Measurements from ENCODE around the gene LIFR.

DNA sequence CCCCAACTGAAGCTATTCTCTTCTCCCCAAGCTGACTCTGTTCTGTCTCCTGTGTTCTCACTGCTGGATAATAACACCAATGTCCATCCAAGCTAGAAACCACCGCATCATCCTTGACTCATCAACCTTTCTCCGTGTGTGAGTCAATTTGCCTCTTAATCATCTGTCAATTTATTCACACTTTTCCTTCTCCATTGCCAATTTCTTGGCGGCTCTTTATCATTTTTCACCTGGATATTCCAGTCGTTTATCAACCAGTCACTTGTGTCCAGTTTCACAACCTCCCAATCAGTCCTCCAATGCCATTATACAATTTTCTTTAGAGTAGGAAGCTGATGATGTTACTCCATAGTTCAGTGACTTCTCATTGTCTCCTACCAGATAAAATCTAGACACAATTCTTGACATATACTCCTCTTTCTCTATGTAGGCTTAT, 45.4 kb upstream of the LIFR start:
- no peak for TF ChIP-seq POLR2AphosphoS5 (IDR thresholded peaks at IDR 0.05)
- TF ChIP-seq, protein P1, sequence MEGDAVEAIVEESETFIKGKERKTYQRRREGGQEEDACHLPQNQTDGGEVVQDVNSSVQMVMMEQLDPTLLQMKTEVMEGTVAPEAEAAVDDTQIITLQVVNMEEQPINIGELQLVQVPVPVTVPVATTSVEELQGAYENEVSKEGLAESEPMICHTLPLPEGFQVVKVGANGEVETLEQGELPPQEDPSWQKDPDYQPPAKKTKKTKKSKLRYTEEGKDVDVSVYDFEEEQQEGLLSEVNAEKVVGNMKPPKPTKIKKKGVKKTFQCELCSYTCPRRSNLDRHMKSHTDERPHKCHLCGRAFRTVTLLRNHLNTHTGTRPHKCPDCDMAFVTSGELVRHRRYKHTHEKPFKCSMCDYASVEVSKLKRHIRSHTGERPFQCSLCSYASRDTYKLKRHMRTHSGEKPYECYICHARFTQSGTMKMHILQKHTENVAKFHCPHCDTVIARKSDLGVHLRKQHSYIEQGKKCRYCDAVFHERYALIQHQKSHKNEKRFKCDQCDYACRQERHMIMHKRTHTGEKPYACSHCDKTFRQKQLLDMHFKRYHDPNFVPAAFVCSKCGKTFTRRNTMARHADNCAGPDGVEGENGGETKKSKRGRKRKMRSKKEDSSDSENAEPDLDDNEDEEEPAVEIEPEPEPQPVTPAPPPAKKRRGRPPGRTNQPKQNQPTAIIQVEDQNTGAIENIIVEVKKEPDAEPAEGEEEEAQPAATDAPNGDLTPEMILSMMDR (IDR thresholded peaks at IDR 0.05), result no peak
- TF ChIP-seq POLR2A (IDR thresholded peaks at IDR 0.05), result no peak
